Activated naive CD8-positive, alpha-beta T cell treated with anti-CD3 and anti-CD28 coated beads, Interleukin-2, amount 50 U/mL, for 16 hours (primary cell): ENCODE results near the gene METTL17.

Experiments
- DNase-seq: peaks from one replicate; pipeline ENCODE4 v3.0.0-alpha.2; 2020; ENCODE audit warnings: low read depth, low spot score

The METTL17 gene

DNA sequence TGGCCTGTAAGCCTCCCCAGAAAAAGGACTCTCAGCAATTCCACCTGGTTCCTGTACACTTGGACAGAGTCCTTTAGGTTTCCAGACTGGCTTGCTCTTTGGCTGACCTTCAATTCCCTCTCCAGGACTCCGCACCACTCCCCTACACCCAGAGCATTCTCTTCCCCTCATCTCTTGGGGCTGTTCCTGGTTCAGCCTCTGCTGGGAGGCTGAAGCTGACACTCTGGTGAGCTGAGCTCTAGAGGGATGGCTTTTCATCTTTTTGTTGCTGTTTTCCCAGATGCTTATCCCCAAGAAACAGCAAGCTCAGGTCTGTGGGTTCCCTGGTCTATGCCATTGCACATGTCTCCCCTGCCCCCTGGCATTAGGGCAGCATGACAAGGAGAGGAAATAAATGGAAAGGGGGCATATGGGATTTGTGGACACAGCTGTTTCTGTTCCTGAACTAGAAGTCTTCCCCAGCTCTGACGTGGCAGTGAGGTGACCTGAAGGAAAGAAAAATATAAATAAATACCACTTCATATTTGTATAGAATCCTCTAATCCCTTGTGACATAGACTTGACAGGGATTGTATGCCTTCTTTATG lies 53.7 kb downstream of the METTL17 start:
- DNase-seq, result no peak

- DNase-seq, result no peak
Observed at GRCh38 chr14:21043974-21044618, 54.3 kb downstream of the METTL17 start.
